ENCODE results near the gene ARL8B.
"Not testable (repeated sequence)": the region's sequence is repeated elsewhere in the genome, so short reads cannot be mapped to it uniquely, and the experiment has no call there.

The ARL8B gene

DNA sequence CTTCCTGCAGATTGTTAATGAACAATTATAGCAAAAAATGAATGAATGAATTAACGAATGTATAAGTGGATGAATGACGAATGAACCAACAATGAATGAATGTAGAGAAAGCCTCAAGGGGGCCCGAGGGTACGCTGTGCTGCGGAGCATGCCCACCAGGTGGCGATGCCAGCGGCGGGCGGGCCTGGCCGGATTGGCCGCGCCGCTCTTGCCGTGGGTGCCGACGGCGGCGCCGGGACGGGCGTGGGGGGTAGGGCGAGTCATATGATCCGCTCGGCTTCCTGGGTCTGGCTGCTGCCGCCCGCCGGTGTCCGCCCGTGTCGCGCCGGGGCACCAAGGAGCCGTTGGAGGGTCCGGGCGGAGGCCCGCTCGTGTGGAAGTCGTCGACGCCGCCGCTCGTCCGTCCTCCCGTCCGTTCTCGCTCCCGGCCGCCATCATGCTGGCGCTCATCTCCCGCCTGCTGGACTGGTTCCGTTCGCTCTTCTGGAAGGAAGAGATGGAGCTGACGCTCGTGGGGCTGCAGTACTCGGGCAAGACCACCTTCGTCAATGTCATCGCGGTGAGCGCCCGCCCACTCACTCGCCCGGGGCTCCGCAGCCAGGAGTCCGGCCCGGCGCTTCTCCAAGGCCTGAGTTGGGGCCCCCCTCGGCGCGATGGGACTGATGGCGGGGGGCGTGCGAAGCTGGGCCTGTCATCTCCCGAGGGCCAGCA, at the start of gene ARL8B:
ARL8B (plus strand) TSS at position 263 of the 711 bp plus-strand sequence; CDS start at position 437, 174 bp downstream.
- DNase-seq: peak; percentile 80

DNA sequence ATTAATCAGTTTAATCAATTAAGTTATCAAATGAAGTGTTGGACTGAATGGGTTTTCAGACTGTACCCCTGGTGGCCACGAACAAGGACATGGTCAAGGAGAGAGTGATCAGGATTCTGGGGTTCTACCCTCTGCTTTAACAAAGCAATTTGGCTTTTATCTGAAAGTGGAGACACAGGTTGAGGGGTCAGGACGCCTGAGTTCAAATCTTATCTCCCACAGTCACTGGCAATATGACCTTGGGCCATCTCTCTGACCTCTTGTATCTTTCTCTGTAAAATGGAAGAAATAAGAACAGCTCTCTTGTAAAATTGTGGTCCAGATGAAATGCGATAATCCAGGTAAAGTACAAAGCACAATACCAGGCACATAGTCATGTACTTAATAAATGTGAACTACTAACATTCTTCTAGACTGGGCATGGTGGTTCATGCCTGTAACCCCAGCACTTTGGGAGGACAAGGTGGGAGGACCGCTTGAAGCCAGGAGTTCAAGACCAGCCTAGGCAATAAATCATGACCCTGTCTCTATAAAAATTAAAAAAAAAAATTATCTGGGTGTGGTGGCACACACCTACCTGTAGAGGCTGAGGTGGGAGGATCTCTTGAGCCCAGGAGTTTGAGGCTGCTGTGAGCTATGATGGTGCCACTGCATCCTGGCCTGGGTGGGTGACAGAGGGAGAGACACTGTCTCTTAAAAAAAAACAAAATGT, 48.6 kb upstream of the ARL8B start:
- DNase-seq: no peak

DNA sequence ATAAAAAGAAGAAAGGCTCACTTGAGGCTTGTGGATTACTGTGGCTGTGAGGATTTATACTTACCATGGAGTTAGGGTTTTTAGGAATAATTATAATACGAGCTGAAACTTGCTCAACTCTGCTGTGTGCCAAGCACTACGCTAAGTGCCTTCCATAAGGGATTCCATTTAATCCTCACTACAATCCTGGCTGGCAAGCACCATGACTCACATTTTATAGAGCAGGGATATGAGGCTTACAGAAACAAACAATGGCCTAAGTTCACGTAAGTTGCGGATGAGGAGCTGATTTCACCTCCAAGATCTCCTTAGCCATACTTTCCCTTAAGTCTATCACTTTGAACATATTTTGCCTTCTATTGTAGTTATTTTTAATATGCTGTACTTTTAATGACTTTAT, 43.9 kb upstream of the ARL8B start:
- no peak for DNase-seq

DNA sequence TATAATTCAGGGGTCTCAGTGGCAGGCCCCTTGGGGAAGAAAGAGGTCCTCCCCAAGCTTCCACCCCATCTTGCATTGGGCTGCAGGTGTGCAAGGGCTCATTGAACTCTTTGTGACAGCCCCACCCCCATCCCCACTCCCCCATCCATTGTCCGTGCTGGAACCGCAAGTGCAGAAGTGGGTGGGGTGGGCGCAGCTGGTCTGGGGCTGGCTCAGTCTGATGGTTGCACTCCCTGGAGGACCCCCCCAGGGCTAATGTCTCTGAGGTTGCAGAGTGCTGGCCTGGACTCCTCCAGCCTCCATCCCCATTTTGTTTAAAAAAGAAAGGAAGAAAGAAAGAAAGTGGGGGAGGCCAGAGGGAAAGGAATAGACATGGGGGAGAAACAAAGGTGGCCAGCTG, 42.3 kb upstream of the ARL8B start:
- no peak for DNase-seq

DNA sequence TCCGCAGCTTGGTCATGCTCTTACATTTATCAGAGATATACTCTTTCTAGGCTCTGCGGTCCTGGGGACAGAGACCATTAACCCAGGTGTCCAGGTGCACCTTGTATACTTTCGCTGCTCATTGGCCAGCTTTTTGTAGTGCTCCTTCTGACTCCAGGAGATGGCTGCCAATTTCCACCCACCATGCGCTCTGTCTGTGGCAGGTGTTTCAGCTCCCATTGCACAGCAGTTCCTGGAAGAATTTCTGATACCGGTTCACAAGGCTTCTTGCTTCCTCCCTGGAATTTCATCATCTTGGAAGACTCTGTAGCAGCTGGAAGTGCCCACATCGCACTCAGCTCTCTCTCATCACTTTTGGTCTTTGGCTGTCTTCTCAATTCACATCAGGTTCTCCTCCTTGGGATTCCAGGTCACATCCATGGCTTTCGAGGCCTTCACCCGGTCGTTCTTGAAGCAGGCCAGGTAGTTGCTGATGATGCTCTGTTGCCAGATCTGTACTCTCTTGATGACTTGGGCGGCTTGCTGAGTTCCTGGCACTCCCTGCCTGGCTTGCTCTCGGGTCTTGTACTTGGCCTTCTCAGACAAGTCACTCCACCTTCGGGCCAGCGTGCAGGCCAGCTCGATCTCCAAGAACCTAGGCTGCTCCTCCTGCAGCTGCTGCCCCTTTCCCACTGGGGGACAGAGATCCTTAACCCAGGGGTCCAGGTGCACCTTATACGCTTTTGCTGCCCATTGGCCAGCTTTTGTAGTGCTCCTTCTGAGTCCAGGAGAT, 41.1 kb upstream of the ARL8B start:
- no peak for DNase-seq

DNA sequence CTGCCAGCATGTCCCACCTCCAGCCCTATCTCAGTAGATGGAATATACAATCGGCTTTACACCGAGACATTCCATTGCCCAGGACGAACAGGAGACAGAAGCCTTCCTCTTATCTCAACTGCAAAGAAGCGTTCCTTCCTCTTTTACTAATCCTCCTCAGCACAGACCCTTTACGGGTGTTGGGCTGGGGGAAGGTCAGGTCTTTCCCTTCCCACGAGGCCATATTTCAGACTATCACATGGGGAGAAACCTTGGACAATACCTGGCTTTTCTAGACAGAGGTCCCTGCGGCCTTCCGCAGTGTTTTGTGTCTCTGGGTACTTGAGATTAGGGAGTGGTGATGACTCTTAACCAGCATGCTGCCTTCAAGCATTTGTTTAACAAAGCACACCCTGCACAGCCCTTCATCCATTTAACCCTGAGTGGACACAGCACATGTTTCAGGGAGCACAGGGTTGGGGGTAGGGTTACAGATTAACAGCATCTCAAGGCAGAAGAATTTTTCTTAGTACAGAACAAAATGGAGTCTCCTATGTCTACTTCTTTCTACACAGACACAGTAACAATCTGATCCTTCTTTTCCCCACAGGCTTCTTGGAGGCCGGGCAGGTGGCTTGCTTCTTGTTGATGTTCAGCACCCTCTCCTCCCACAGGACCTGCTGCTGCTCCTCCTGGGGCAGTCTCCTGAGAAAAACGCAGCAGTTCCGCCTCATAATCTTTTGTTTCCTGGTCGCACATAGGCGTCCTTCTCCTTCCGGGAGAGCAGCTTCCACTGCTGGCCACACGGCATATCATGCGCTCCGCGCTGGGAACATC, 39.9 kb upstream of the ARL8B start:
- DNase-seq: peak; percentile 46

DNA sequence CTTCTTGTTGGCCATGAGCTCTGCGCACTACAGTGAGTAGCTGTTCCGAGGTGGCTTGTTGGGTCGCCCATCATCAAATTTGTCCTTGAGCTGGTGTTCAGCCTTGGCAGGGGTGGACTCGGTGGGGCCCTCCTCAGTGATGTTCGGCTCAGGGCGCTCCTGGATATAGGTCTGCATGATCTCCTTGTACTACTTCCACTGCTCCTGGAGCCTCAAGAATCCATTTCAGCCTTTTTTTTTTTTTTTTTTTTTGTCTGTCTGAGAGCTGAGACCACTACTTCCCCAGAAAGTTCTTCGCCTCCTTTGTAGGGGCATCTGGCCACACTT, 39.3 kb upstream of the ARL8B start:
- DNase-seq: no peak

DNA sequence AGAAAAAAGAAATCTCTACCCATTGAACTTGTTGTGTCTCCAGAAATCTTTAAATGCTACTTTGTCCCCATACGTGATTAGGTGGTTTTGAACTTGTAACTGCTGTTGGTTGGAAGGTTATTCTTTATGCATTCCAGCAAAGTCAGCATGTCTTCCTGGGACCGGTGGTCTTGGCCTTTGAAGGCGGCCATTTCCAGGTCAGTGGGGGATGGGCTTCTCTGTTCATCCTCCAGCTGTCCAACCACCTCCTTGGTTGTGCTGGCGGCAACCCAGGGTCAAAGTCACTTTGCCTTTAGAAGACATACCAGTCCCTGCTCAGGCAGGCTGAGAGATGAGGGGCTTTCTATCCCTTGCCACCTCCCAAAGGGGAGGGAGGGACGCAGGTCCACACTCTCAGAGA, 37.9 kb upstream of the ARL8B start:
- no peak for DNase-seq

DNA sequence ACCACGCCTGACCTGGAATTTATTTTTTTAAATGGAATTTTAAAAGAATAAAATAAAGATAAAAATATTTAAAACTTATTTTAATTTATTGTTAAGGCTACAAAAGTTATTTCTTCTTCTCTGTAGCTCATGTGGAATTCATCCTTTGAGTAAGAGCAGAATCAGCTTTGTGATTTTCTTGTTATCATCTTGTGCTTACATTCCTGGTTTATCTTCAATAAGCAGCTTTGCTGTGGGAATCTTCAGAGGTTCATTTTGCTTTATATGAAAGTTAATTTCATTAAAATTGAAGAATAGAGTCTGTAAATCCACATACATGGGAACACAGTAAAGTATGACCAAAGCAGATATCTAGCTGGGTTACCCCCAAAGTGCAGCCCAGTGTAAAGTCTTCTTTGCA, 35.4 kb upstream of the ARL8B start:
- no peak for DNase-seq

DNA sequence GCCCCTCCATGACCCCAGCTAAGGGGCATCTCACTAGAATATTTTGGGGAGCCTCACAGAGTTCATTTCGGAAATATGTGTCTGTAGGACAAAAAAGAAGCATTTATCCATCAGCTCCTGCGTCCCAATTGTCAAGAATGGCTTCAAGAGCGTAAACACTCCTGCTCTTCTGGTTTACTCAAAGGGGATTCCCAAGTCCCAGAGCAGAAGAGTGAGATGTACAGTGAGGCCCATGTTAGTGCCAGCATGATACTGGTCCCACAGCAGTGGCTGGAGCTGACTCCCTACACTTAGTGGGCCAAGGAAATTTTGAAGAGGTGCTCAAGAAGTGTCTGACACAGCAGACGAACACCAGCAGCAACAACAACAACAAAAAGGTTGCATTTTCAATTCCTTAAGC, 34.9 kb upstream of the ARL8B start:
- no peak for DNase-seq

DNA sequence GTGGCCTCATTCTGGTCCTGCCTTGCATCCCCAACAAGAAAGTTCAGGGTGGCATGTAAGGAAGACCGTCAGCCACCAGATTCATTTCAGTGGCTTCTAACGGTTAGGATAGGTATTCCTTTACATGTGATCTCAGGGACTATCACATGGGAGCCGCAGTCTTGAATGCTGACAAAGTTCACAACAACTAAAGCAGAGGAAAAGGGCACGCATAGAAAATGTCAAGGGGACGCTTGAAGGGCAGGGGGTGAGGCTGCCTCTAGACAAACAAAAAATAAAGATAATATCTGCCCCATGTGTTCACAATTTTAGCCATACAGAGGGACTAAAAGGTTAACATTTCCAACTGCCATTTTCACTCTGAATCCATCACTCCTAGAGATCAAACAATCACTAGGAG, 31.9 kb upstream of the ARL8B start:
- DNase-seq: no peak

DNA sequence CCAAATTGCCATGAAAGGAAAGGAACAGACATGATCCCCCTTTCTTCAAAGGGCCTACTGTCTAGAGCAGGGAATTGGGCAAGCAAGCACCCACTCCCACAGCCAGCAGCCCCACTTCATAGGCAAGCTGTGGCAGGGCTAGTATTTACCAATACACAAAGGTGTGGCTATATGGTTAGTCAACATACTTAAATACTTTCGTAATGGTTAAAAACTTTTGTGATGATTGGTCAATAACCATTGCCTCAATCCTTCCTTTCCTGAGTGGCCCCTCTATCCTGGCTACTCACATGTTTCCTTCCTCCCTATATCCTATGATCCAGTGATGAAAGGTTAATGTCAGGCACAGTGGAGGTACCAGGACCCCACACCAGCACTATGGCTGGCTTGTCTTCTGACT, 30.1 kb upstream of the ARL8B start:
- no peak for DNase-seq

DNA sequence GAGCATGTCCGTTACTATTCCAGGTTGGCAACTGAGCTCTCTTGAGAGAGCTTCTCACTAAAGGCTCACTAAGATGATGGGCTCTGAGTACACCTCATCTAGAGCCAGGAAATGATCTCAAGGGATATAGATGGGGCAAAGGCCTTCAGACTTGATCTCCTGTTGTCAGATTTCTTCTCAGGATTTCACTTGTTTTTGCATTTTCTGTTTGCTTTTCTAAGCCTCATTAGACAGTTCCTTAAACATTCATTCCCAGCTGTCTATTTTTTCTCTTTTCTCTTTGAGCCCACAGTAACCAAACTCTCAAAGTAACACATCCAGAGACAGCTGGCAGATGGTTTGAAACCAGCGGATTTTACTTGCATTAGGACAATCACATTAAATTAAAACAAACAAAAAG, 28.4 kb upstream of the ARL8B start:
- no peak for DNase-seq

DNA sequence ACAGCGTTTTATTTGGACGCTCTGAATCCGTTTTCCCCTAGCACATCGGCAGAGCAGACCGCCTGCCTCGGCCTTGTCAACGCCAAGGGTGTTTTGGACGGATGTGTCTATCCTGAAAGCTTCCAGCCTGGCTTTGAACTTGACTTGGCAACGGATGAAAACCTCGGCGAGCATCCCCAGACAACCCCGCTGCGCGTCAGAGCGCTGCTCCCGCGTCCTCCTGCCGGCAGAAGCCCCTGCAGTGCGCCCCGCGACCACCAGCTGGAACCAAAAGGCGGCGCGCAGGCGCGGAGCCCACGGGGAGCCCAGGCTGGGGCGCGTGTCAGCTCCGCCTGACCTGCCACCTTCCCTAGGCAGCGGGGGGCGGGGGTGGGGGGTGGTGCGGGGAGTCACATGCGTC, 26.2 kb upstream of the ARL8B start:
- no peak for DNase-seq

DNA sequence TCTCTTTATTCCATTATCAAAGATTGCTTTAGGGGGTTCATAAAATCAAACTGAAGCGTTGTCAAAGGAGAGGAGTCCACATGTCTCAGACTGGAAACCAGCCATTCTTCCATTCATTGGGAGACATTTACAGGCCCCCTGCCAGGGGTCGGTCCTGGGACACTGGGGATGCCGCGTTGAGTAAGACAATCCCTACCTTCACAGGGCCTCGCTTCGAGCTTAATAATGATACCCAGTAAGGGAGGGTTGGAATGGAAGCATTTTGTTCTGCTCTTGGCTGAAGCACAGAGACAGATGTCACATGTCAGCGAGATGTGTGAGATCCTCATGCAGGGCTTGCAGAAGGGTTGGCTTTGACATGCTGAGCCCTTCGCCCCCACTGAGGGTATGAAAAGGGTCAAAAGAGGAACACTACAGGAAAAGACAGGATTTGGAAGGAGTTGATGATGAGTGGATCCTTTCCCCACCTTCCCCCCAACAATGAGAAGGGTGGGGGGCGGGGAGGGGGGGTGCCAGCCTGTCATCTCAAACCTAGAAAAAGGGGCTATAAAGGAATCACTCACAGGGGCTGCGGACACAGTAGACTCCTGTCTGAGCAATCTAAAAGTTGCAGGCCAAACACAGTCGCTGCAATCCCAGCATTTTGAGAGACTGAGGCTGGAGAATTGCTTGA, 25.6 kb upstream of the ARL8B start:
- DNase-seq: no peak

DNA sequence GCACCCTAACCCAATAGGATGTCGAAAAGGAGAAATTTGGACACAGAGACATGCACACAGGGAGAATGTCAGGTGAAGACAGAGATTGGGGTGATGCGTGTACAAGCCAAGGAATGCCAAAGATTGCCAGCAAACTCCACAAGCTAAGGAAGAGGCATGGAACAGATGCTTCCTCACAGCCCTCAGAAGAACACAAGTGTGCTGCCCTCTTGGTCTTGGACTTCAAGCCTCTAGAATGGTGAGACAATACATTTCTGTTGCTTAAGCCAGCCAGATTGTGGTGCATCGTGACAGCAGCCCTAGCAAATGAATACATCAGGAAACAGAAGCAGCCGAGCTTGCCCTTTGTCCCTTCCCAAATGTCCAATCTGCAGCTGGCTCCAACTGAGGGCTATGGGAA, 23.7 kb upstream of the ARL8B start:
- DNase-seq: no peak

DNA sequence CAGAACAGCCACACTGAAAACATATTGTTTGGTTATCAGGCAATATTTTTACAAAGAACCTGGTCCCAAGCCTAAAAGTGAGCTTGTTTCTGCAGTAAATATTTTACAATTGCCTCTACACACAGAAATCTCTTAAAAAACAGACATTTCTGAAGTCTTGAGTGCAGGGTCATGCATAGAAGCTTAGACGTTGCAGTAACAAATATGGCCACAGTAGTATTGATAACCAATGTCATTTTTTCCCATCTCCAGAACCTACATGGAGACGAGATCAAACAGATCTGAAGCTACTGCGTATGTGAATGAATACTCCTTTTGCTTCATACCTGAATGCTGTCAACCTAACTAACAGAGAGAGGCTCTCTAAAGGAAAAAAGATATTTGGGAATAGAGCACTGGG, 19.6 kb upstream of the ARL8B start:
- DNase-seq: no peak

DNA sequence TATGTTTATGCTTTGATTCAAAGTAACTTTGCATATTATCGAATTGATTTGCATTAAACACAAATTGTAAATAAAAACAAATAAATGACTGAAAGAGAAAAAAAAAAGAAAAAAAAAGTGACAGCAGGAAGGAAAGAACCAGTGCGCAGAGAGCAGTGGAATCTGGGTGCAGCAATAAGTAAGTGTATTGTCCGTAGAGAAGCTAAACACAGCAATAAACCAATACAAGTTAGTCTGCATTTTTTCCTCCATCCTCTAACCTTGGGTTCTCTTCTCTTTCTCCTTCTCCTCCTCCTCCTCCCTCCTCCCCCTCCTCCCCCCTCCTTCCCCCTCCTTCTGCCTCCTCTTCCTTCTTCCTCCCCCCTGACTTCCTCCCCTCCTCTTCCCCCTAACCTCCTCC, 18.3 kb upstream of the ARL8B start:
- DNase-seq: no peak

DNA sequence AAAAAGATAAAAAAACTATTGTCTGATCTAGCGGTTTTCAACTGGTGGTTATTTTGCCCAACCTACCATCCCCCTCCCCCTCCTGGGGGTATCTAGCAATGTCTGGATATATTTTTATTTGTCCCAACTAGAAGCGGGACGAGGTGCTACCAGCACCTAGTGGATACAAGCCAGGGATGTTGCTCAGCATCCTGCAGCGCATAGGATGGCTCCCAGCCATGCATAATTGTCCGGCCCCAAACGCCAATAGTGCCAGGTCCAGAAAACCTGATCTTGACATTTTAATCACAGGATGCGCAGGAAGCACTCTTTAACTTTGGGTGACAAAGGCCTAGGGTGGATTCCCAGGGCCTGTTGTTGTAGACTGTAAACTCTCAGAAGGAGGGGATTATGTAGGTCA, 17.0 kb upstream of the ARL8B start:
- DNase-seq: no peak

DNA sequence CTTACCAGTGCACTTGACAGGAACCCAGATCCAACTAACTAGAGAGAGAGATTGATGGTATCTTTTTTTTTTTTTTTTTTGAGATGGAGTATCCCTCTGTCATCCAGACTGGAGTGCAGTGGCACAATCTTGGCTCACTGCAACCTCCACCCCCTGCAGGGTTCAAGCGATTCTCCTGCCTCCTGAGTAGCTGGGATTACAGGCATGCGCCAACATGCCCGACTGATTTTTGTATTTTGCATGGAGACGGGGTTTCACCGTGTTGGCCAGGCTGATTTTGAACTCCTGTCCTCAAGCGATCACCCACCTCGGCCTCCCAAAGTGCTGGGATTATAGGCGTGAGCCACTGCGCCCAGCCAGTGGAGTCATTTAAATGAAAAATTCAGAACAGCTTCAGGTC, 15.7 kb upstream of the ARL8B start:
- DNase-seq: not testable (repeated sequence)

DNA sequence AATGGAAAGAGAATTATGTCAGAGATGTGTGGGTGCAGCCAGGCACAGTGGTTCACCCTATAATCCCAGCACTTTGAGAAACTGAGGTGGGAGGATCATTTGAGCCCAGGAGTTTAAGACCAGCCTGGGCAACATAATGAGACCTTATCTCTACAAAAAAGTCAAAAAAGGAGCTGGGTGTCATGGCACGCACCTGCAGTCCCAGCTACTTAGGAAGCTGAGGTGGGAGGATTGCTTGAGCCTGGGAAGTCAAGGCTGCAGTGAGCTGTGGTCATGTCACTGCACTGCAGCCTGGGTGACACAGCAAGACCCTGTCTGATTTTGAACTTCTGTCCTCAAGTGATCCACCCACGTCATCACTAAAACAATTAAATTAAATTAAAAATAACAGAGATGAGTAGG, 15.2 kb upstream of the ARL8B start:
- not testable (repeated sequence) for DNase-seq

DNA sequence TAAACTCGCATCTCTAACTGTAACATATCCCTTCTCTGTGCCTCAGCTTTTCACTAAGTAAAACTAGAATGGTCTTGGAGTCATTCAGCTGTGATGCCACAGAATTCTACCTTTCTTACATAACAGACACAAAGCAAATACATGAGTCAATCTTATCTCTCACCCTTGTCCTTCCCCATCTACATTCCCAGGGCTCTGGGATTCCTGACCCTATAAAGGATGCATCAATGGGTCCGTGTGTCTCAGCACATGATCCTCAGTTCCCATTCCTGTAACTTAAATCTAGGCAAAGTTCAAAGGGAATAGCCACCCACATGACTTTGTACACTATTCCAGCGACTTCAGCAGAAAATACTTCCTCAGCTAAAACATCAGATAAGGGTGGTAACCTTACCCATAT, 11.8 kb upstream of the ARL8B start:
- DNase-seq: no peak

DNA sequence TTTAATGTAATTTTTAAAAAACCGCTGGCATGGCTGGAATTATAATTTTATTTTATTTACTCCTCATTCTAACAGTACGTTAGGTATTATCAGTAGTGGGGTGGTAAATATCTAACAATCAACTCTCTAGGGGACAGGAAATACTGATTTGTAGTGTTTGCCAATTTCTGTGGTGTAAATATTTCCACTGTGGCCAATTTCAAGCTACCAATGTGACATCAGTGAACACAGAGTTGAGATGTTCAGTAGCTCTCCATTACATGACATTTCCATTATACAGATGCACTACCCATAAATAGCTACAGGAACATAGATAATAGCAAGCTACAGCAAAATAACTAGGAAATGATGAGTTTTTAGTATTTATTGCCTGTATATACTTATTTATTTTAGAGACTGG, 10.0 kb upstream of the ARL8B start:
- DNase-seq: no peak

Measured in MV-4-11 (cell line).